Activated T-cell treated with anti-CD3 and anti-CD28 coated beads for 1 hour (primary cell): Measurements from ENCODE around the gene SRSF6.
A peak's percentile ranks its signal among the peaks of the same experiment; 100 is the strongest.
"Not testable (repeated sequence)": the region's sequence is repeated elsewhere in the genome, so short reads cannot be mapped to it uniquely, and the experiment has no call there.

Experiments
- DNase-seq: peaks from one replicate; pipeline ENCODE4 v3.0.0-alpha.2; 2020; ENCODE audit warnings: low read depth

The SRSF6 gene

GRCh38 chr20:43457640-43458421 is at the start of gene SRSF6:
Gene SRSF6 (plus strand): TSS chr20:43457896. CDS start chr20:43458034, 138 bp downstream.
- DNase-seq = peak; percentile 92

GRCh38 chr20:43408848-43409576 is 48.7 kb upstream of the SRSF6 start:
- DNase-seq = no peak

GRCh38 chr20:43409577-43409913 is 48.2 kb upstream of the SRSF6 start:
- DNase-seq = no peak

- no peak for DNase-seq
Observed at GRCh38 chr20:43415661-43416430, 41.9 kb upstream of the SRSF6 start.

GRCh38 chr20:43416591-43417228 is 41.0 kb upstream of the SRSF6 start:
- DNase-seq = no peak

- DNase-seq = no peak
Observed at GRCh38 chr20:43420192-43420591, 37.5 kb upstream of the SRSF6 start.

- not testable (repeated sequence) for DNase-seq
Observed at GRCh38 chr20:43420913-43421312, 36.8 kb upstream of the SRSF6 start.

GRCh38 chr20:43426172-43426571 is 31.5 kb upstream of the SRSF6 start:
- no peak for DNase-seq

- no peak for DNase-seq
Observed at GRCh38 chr20:43430265-43431133, 27.2 kb upstream of the SRSF6 start.

- DNase-seq = no peak
Observed at GRCh38 chr20:43431134-43431519, 26.6 kb upstream of the SRSF6 start.

- no peak for DNase-seq
Observed at GRCh38 chr20:43432498-43432897, 25.2 kb upstream of the SRSF6 start.

- no peak for DNase-seq
Observed at GRCh38 chr20:43433250-43433854, 24.3 kb upstream of the SRSF6 start.

- DNase-seq = no peak
Observed at GRCh38 chr20:43434565-43434964, 23.1 kb upstream of the SRSF6 start.

GRCh38 chr20:43438578-43439316 is 18.9 kb upstream of the SRSF6 start:
- no peak for DNase-seq

- DNase-seq = no peak
Observed at GRCh38 chr20:43440531-43440930, 17.2 kb upstream of the SRSF6 start.

GRCh38 chr20:43442282-43442880 is 15.3 kb upstream of the SRSF6 start:
- no peak for DNase-seq

GRCh38 chr20:43444107-43444506 is 13.6 kb upstream of the SRSF6 start:
- DNase-seq = no peak

- DNase-seq = no peak
Observed at GRCh38 chr20:43446361-43446879, 11.3 kb upstream of the SRSF6 start.

- DNase-seq = not testable (repeated sequence)
Observed at GRCh38 chr20:43448431-43448747, 9.3 kb upstream of the SRSF6 start.
